Stimulated activated naive B cell treated with anti-CD40 and anti-IgM and Interleukin-4, amounts not matched to agents 10 μg/mL and 1 μg/mL and 100 μg/mL, for 72 hours (primary cell): ENCODE measurements around the gene IL1RAPL1.
"Not testable (repeated sequence)": the region's sequence is repeated elsewhere in the genome, so short reads cannot be mapped to it uniquely, and the experiment has no call there.

ENCODE experiments used
- ATAC-seq, 2 donors: fragments of 150-1000 bp; cut with Tn5 transposase; replicated peaks; 2 replicates each; pipeline ENCODE4 v1.10.0; 2021; ENCODE audit warnings: moderate library complexity in 1 of 2
- DNase-seq: peaks from one replicate; pipeline ENCODE4 v3.0.0; 2021
- H3K27ac Mint-ChIP-seq: one replicate; pipeline ENCODE4 v1.8.0; 2022; ENCODE audit warnings: mild to moderate bottlenecking, mixed read lengths
- H3K27me3 Mint-ChIP-seq, 2 donors: one replicate each; pipeline ENCODE4 v1.8.0; 2022; ENCODE audit warnings: mixed read lengths in 2 of 2
- H3K36me3 Mint-ChIP-seq, 2 donors: one replicate each; pipeline ENCODE4 v1.8.0; 2022; ENCODE audit warnings: mixed read lengths in 2 of 2, mild to moderate bottlenecking in 1 of 2
- H3K4me1 Mint-ChIP-seq, 2 donors: one replicate each; pipeline ENCODE4 v1.8.0; 2022; ENCODE audit warnings: mixed read lengths in 2 of 2, mild to moderate bottlenecking in 1 of 2
- H3K4me3 Mint-ChIP-seq, 2 donors: one replicate each; pipeline ENCODE4 v1.8.0; 2022; ENCODE audit warnings: mild to moderate bottlenecking in 2 of 2, mixed read lengths in 2 of 2, moderate library complexity in 1 of 2
- H3K9me3 Mint-ChIP-seq, 2 donors: one replicate each; pipeline ENCODE4 v1.8.0; 2022; ENCODE audit warnings: mixed read lengths in 2 of 2, mild to moderate bottlenecking in 1 of 2

Gene IL1RAPL1

GRCh38 chrX:28668957-28669356, 81.7 kb downstream of the IL1RAPL1 start:
- no peak for ATAC-seq
- no peaks in the 10 kb centered on the region for H3K9me3 Mint-ChIP-seq

GRCh38 chrX:28670074-28670473, 82.8 kb downstream of the IL1RAPL1 start:
- H3K9me3 Mint-ChIP-seq = no peaks in the 10 kb centered on the region
- H3K4me1 Mint-ChIP-seq = no peaks in the 10 kb centered on the region
- H3K4me3 Mint-ChIP-seq = no peak overlapping the region
- no peaks in the 10 kb centered on the region for H3K27me3 Mint-ChIP-seq
- no peak overlapping the region for H3K27ac Mint-ChIP-seq
- no peaks in the 10 kb centered on the region for H3K36me3 Mint-ChIP-seq
- no peak for ATAC-seq
- no peak for DNase-seq

More at GRCh38 chrX:28668957-28669356, 81.7 kb downstream of the IL1RAPL1 start:
- Mint-ChIP-seq H3K36me3 (no peaks in the 10 kb centered on the region), H3K4me1 (no peaks in the 10 kb centered on the region), H3K4me3 (no peak overlapping the region), H3K27ac (no peak overlapping the region), H3K27me3 (no peaks in the 10 kb centered on the region)
- DNase-seq = no peak

DNA sequence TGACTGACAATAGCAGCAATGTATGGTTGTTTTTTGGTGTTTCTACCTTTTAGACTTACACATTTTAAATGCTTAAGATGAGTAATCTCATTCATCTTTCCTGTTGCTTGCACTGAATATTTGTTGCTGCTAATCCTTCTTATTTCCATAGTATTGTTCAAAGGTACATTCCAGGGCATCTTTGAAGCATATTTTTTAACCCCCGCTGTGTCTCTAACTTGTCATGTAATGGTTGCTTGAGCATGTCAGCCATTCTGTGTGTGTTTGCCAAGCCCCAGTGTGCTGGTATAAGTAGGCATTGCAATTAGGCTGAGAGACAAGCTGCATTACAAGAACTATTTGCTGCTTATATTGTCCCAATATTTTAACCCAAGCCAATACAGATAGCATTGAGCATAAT, 87.9 kb downstream of the IL1RAPL1 start:
- no peak overlapping the region for H3K27ac Mint-ChIP-seq
- DNase-seq (no peak), ATAC-seq (no peak)
- H3K9me3 Mint-ChIP-seq = peaks cover 0 to 11% of the 10 kb centered on the region in 2 donors
- H3K4me1 Mint-ChIP-seq = no peaks in the 10 kb centered on the region
- no peaks in the 10 kb centered on the region for H3K27me3 Mint-ChIP-seq
- H3K36me3 Mint-ChIP-seq = no peaks in the 10 kb centered on the region
- no peak overlapping the region for H3K4me3 Mint-ChIP-seq

DNA sequence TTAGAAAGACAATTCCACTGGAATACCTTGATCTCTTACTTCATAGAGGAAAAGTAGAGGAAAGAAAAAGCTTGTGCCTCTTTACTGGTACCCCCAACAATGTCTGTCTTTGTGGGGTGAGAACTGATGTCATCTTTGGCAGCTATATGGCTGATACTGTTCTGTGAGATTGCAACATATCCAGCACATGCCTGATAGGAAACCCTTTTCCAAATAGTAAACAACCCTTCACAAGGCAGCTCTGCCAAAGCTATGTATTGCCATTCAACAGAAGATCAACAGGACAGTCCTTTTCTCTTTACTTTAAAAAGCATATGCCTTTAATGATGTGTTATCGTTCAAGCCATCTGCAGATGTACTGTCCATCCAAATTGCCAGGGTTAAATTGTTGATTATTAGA, 105.9 kb downstream of the IL1RAPL1 start:
- H3K27me3 Mint-ChIP-seq = no peaks in the 10 kb centered on the region
- H3K4me1 Mint-ChIP-seq = no peaks in the 10 kb centered on the region
- no peak for DNase-seq
- no peak overlapping the region for H3K4me3 Mint-ChIP-seq
- no peak for ATAC-seq
- no peaks in the 10 kb centered on the region for H3K36me3 Mint-ChIP-seq
- peaks cover 4 to 5% of the 10 kb centered on the region in 2 donors for H3K9me3 Mint-ChIP-seq
- no peak overlapping the region for H3K27ac Mint-ChIP-seq

DNA sequence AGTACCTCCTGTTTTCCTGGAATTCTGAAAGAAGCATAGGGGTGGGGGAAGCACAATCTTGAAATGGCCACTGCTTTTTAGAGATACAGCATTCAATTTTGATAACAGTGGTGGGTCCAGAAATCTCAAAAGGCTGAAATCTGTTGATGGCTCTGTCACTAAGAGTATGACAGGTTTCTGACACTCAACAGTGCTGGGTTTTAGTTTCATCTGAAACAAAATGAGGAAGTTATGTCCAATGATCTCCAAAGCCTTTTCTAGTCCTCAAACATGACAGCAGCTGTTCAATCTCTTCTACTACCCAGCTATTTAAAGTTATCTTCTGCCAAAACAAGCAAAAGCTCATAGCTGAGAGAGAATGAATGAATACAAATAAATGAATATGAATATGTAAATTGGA, 110.5 kb downstream of the IL1RAPL1 start:
- no peak overlapping the region for H3K4me3 Mint-ChIP-seq
- H3K4me1 Mint-ChIP-seq = no peaks in the 10 kb centered on the region
- ATAC-seq (no peak), DNase-seq (no peak)
- no peak overlapping the region for H3K27ac Mint-ChIP-seq
- H3K9me3 Mint-ChIP-seq = no peaks in the 10 kb centered on the region
- H3K36me3 Mint-ChIP-seq = no peaks in the 10 kb centered on the region
- no peaks in the 10 kb centered on the region for H3K27me3 Mint-ChIP-seq

DNA sequence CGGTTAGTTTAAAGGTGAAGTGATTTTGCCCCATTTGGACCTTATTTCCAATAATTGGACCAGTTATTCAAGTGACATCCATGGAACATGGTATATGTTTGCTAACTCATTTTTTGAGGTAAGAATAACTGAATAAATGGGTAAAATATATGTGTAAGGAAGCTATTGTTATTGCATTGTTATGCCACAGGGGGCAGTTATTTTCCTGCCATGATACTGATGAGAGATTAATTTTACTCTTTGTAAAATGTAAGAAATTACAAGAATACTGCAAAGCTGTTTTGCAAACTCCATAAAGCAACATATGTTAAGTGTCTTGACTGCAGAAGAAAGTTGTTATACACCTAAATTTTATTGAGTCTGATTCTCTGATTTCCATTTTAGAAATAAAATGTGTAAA, 114.0 kb downstream of the IL1RAPL1 start:
- Mint-ChIP-seq H3K27ac (no peak overlapping the region), H3K4me3 (no peak overlapping the region), H3K4me1 (no peaks in the 10 kb centered on the region), H3K27me3 (no peaks in the 10 kb centered on the region), H3K9me3 (no peaks in the 10 kb centered on the region), H3K36me3 (no peaks in the 10 kb centered on the region)
- DNase-seq (no peak), ATAC-seq (no peak)

GRCh38 chrX:28706964-28707363, 119.7 kb downstream of the IL1RAPL1 start:
- H3K27ac Mint-ChIP-seq = no peak overlapping the region
- no peak for DNase-seq
- no peaks in the 10 kb centered on the region for H3K4me1 Mint-ChIP-seq
- no peaks in the 10 kb centered on the region for H3K36me3 Mint-ChIP-seq
- H3K9me3 Mint-ChIP-seq = no peaks in the 10 kb centered on the region
- ATAC-seq = no peak
- H3K27me3 Mint-ChIP-seq = no peaks in the 10 kb centered on the region
- no peak overlapping the region for H3K4me3 Mint-ChIP-seq

GRCh38 chrX:28709421-28709820, 122.2 kb downstream of the IL1RAPL1 start:
- H3K36me3 Mint-ChIP-seq = no peaks in the 10 kb centered on the region
- no peak for DNase-seq
- no peak overlapping the region for H3K4me3 Mint-ChIP-seq
- no peak overlapping the region for H3K27ac Mint-ChIP-seq
- no peaks in the 10 kb centered on the region for H3K4me1 Mint-ChIP-seq
- no peaks in the 10 kb centered on the region for H3K9me3 Mint-ChIP-seq
- no peaks in the 10 kb centered on the region for H3K27me3 Mint-ChIP-seq
- no peak for ATAC-seq

GRCh38 chrX:28717864-28718263, 130.6 kb downstream of the IL1RAPL1 start:
- H3K4me1 Mint-ChIP-seq = no peaks in the 10 kb centered on the region
- DNase-seq (no peak), ATAC-seq (no peak)
- no peaks in the 10 kb centered on the region for H3K36me3 Mint-ChIP-seq
- H3K27ac Mint-ChIP-seq = no peak overlapping the region
- H3K9me3 Mint-ChIP-seq = peaks cover 0 to 2% of the 10 kb centered on the region in 2 donors
- H3K4me3 Mint-ChIP-seq = no peak overlapping the region
- H3K27me3 Mint-ChIP-seq = no peaks in the 10 kb centered on the region

DNA sequence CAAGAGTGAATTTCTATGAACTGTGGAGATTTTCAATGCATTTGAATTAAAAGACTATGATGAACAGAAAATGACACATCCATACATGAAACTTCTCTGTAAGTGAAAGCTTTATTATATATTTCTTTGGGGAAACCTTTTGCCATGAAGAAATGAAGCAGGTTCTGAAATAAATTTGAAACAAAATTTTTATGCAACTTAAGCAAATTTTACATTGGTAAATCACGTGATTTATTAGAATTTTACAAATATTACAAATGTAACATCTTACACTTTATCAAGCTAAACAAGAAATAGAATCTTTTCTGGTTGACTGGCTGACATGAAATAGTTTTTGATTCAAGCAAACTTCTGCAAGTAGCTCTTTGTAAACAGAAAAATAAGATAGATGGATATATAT, 131.2 kb downstream of the IL1RAPL1 start:
- no peaks in the 10 kb centered on the region for H3K36me3 Mint-ChIP-seq
- H3K4me1 Mint-ChIP-seq = no peaks in the 10 kb centered on the region
- no peak overlapping the region for H3K4me3 Mint-ChIP-seq
- ATAC-seq (no peak), DNase-seq (no peak)
- peaks cover 0 to 2% of the 10 kb centered on the region in 2 donors for H3K9me3 Mint-ChIP-seq
- no peak overlapping the region for H3K27ac Mint-ChIP-seq
- no peaks in the 10 kb centered on the region for H3K27me3 Mint-ChIP-seq

DNA sequence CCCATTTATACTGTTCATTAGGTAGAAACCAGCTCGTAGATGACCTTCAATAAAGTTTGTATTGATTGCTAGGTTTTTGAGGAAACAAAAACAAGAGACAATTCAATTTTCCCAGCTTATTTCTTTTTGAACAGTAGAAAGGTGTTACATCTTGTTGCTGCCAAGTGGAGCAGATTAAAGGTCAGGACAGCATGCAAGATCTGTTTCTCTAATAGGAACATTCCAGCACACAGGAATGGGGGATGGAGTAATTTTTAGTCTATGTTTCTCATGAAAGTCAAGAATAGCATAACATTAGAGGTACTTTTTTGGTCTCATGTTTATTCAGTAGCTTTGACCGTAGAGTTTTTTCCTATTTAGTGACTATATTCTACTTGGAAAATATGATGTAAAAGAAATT, 132.4 kb downstream of the IL1RAPL1 start:
- Mint-ChIP-seq H3K4me3 (no peak overlapping the region), H3K27ac (no peak overlapping the region), H3K4me1 (no peaks in the 10 kb centered on the region), H3K9me3 (peaks cover 2 to 3% of the 10 kb centered on the region in 2 donors), H3K27me3 (no peaks in the 10 kb centered on the region), H3K36me3 (no peaks in the 10 kb centered on the region)
- DNase-seq (no peak), ATAC-seq (no peak)

GRCh38 chrX:28752330-28752729, 165.1 kb downstream of the IL1RAPL1 start:
- Mint-ChIP-seq H3K9me3 (peaks cover 0 to 4% of the 10 kb centered on the region in 2 donors), H3K4me1 (no peaks in the 10 kb centered on the region), H3K27me3 (no peaks in the 10 kb centered on the region), H3K36me3 (no peaks in the 10 kb centered on the region), H3K27ac (no peak overlapping the region), H3K4me3 (no peak overlapping the region)
- DNase-seq = no peak
- ATAC-seq = no peak

DNA sequence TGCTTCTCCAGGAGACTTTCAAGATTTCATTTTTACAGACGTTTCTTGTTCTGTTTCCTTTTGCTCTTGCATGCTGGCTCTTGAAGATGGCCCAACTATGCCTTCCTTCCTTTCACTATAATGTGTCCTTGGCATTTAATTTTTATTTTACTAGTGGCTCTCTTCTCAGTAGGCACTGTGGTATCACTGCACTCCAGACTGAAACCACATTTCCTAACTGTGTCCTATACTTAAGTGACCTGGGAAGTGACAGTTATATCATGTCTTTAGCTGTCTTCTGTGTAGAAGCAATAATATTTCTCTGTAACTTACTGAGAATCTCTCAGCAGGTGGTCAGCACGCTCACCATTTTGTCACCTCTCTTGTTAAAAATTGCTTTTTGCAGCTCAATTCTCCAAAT, 168.9 kb downstream of the IL1RAPL1 start:
- no peaks in the 10 kb centered on the region for H3K36me3 Mint-ChIP-seq
- no peak overlapping the region for H3K4me3 Mint-ChIP-seq
- ATAC-seq (no peak), DNase-seq (no peak)
- H3K27me3 Mint-ChIP-seq = no peaks in the 10 kb centered on the region
- peaks cover under 1 to 3% of the 10 kb centered on the region in 2 donors for H3K9me3 Mint-ChIP-seq
- H3K4me1 Mint-ChIP-seq = no peaks in the 10 kb centered on the region
- H3K27ac Mint-ChIP-seq = no peak overlapping the region

DNA sequence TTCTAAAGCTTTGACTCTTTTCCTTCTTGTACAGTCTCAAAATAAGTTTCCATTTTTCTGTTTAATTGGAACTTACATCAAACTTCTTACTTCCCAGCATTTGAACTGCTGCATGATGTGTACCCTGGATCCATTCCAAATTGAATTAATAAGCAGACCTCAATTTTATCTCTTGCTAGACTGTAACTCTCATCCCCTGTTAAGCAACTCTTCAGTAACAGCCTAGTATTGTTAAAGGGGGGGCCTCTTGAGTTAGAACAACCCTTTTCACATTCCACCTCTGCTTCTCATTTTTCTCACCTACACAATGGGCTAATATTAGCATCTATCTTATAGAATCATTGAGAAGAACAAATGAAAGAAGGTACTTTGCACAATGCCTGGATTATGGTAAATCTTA, 169.4 kb downstream of the IL1RAPL1 start:
- ATAC-seq (no peak), DNase-seq (no peak)
- no peak overlapping the region for H3K4me3 Mint-ChIP-seq
- no peaks in the 10 kb centered on the region for H3K36me3 Mint-ChIP-seq
- H3K27me3 Mint-ChIP-seq = no peaks in the 10 kb centered on the region
- peaks cover 4 to 5% of the 10 kb centered on the region in 2 donors for H3K9me3 Mint-ChIP-seq
- no peaks in the 10 kb centered on the region for H3K4me1 Mint-ChIP-seq
- H3K27ac Mint-ChIP-seq = no peak overlapping the region

DNA sequence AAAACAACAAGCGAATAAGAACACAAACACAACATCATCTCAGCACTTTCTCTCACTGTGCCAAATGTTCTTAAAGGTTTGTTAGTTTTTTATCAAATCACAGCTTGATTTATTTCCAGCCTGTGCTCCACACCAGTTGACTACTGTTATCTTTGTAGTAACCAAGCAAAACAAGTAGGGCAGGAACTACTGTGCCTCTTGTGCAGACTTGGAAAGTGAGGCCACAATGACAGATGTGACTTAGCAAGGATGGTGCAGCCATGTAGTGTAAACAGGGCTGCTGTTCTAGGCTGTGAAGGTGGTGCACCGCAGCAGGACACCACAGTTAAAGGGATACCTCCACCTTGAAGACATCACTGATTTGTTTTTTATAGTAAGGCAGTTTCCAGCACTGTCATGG, 170.0 kb downstream of the IL1RAPL1 start:
- no peaks in the 10 kb centered on the region for H3K4me1 Mint-ChIP-seq
- H3K9me3 Mint-ChIP-seq = peaks cover 4 to 5% of the 10 kb centered on the region in 2 donors
- H3K36me3 Mint-ChIP-seq = no peaks in the 10 kb centered on the region
- DNase-seq (no peak), ATAC-seq (no peak)
- H3K27me3 Mint-ChIP-seq = no peaks in the 10 kb centered on the region
- no peak overlapping the region for H3K4me3 Mint-ChIP-seq
- no peak overlapping the region for H3K27ac Mint-ChIP-seq

DNA sequence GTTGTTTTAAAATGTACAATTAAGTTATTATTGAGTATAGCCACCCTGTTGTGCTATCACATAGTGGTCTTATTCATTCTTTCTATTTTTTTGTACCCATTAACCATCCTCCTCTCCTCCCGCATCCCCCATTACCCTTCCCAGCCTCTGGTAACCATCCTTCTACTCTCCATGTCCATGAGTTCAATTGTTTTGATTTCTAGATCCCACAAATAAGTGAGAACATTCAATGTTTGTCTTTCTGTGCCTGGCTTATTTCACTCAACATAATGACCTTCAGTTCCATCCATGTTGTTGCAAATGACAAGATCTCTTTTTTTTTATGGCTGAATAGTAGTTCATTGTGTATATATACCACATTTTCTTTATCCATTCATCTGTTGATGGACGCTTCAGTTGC, 179.3 kb downstream of the IL1RAPL1 start:
- not testable (repeated sequence) for H3K4me1 Mint-ChIP-seq, H3K36me3 Mint-ChIP-seq, ATAC-seq, H3K27me3 Mint-ChIP-seq, H3K4me3 Mint-ChIP-seq, H3K9me3 Mint-ChIP-seq, DNase-seq, H3K27ac Mint-ChIP-seq
